H9 (cell line): ENCODE results near the gene NANOS2. TPM values are rescaled to one million over a fixed set of nuclear protein-coding genes. Genes with fewer than 3 reads are reported as not detected.

Source experiments
- DNase-seq: peaks from one replicate; pipeline ENCODE4 v3.0.0-alpha.2; 2017
- H2AFZ ChIP-seq: one replicate; pipeline ENCODE4 v1.6.1; 2013; ENCODE audit warnings: mild to moderate bottlenecking, low read length, control low read depth, moderate library complexity
- H2AK5ac ChIP-seq: 2 replicates; pipeline ENCODE4 v1.6.1; 2013; ENCODE audit warnings: low read length, control low read depth, mixed read lengths; ENCODE audit not compliant: insufficient read length
- H2BK120ac ChIP-seq: one replicate; pipeline ENCODE4 v1.6.1; 2013; ENCODE audit warnings: low read depth, mild to moderate bottlenecking, low read length, control low read depth, inconsistent platforms; ENCODE audit not compliant: poor library complexity, severe bottlenecking
- H2BK12ac ChIP-seq: 2 replicates; pipeline ENCODE4 v1.6.1; 2013; ENCODE audit warnings: low read length, control low read depth, mixed read lengths, low read depth; ENCODE audit not compliant: insufficient read length
- H2BK15ac ChIP-seq: 2 replicates; pipeline ENCODE4 v1.6.1; 2013; ENCODE audit warnings: low read depth, low read length, control low read depth
- H2BK20ac ChIP-seq: one replicate; pipeline ENCODE4 v1.6.1; 2013; ENCODE audit warnings: low read depth, mild to moderate bottlenecking, low read length, control low read depth, inconsistent platforms; ENCODE audit not compliant: poor library complexity, severe bottlenecking
- H2BK5ac ChIP-seq: 2 replicates; pipeline ENCODE4 v1.6.1; 2013; ENCODE audit warnings: low read length, control low read depth, mixed read lengths; ENCODE audit not compliant: insufficient read length
- H3K14ac ChIP-seq: 2 replicates; pipeline ENCODE4 v1.6.1; 2013; ENCODE audit warnings: low read length, control low read depth; ENCODE audit not compliant: insufficient read depth
- H3K18ac ChIP-seq: 2 replicates; pipeline ENCODE4 v1.6.1; 2013; ENCODE audit warnings: low read depth, mild to moderate bottlenecking, mixed read lengths, low read length, control low read depth; ENCODE audit not compliant: insufficient read length
- H3K23ac ChIP-seq: 2 replicates; pipeline ENCODE4 v1.6.1; 2013; ENCODE audit warnings: low read length, control low read depth, mixed read lengths, low read depth; ENCODE audit not compliant: insufficient read length
- H3K23me2 ChIP-seq: 2 replicates; pipeline ENCODE4 v1.6.1; 2013; ENCODE audit warnings: low read depth, mild to moderate bottlenecking, mixed read lengths, low read length, control low read depth; ENCODE audit not compliant: insufficient read length, poor library complexity, severe bottlenecking
- H3K27ac ChIP-seq: 2 replicates; pipeline ENCODE4 v1.5.1; 2013; ENCODE audit warnings: low read length, control low read depth, mixed read lengths, low read depth; ENCODE audit not compliant: insufficient read length
- H3K27me3 ChIP-seq: 2 replicates; pipeline ENCODE4 v1.6.1; 2013; ENCODE audit warnings: low read length, control low read depth, inconsistent platforms; ENCODE audit not compliant: insufficient read depth
- H3K4ac ChIP-seq: 2 replicates; pipeline ENCODE4 v1.6.1; 2013; ENCODE audit warnings: low read depth, mild to moderate bottlenecking, control low read depth, inconsistent platforms, low read length, moderate library complexity
- H3K4me1 ChIP-seq: 2 replicates; pipeline ENCODE4 v1.6.1; 2013; ENCODE audit warnings: low read length, control low read depth, inconsistent platforms; ENCODE audit not compliant: insufficient read depth
- H3K4me2 ChIP-seq: 2 replicates; pipeline ENCODE4 v1.6.1; 2013; ENCODE audit warnings: low read length, control low read depth, mixed read lengths; ENCODE audit not compliant: insufficient read length, insufficient read depth
- H3K56ac ChIP-seq: 2 replicates; pipeline ENCODE4 v1.6.1; 2013; ENCODE audit warnings: low read depth, mild to moderate bottlenecking, mixed read lengths, low read length, control low read depth; ENCODE audit not compliant: insufficient read length
- H3K79me1 ChIP-seq: 2 replicates; pipeline ENCODE4 v1.6.1; 2013; ENCODE audit warnings: low read depth, mild to moderate bottlenecking, moderate library complexity, low read length, control low read depth, inconsistent platforms; ENCODE audit not compliant: insufficient read depth, poor library complexity, severe bottlenecking
- H3K79me2 ChIP-seq: 2 replicates; pipeline ENCODE4 v1.6.1; 2013; ENCODE audit warnings: low read length, control low read depth, inconsistent platforms; ENCODE audit not compliant: insufficient read depth
- H3K9ac ChIP-seq: 2 replicates; pipeline ENCODE4 v1.6.1; 2013; ENCODE audit warnings: low read length, control low read depth, mixed read lengths; ENCODE audit not compliant: insufficient read length; ENCODE audit errors: extremely low read depth
- H3K9me3 ChIP-seq: one replicate; pipeline ENCODE4 v1.6.1; 2013; ENCODE audit warnings: low read depth, low read length, inconsistent platforms; ENCODE audit not compliant: control insufficient read depth
- H3T11ph ChIP-seq: one replicate; pipeline ENCODE4 v1.6.1; 2013; ENCODE audit warnings: mild to moderate bottlenecking, low read length, control low read depth, inconsistent platforms
- H4K20me1 ChIP-seq: one replicate; pipeline ENCODE4 v1.6.1; 2013; ENCODE audit not compliant: control insufficient read depth, insufficient read length, insufficient read depth
- H4K5ac ChIP-seq: 2 replicates; pipeline ENCODE4 v1.6.1; 2013; ENCODE audit warnings: low read depth, mild to moderate bottlenecking, mixed read lengths, low read length, control low read depth; ENCODE audit not compliant: insufficient read length
- H4K8ac ChIP-seq: replicated peaks from 2 replicates; pipeline ENCODE4 v1.6.1; 2013; ENCODE audit warnings: low read length, control low read depth, mixed read lengths, low read depth; ENCODE audit not compliant: insufficient read length
- H4K91ac ChIP-seq: 2 replicates; pipeline ENCODE4 v1.6.1; 2013; ENCODE audit warnings: low read depth, mild to moderate bottlenecking, moderate library complexity, mixed read lengths, low read length, control low read depth; ENCODE audit not compliant: insufficient read length
- H3K27ac Mint-ChIP-seq, 3 experiments: 2 replicates in 2 of 3; 3 replicates in 1 of 3; pipeline ENCODE4 v1.8.0; 2020 to 2021; ENCODE audit warnings: mixed read lengths in 3 of 3, mild to moderate bottlenecking in 1 of 3, moderate library complexity in 1 of 3
- H3K27me3 Mint-ChIP-seq: 2 replicates; pipeline ENCODE4 v1.8.0; 2021; ENCODE audit warnings: low read depth, mild to moderate bottlenecking, moderate library complexity, mixed read lengths
- H3K36me3 Mint-ChIP-seq, 3 experiments: 2 replicates in 2 of 3; 3 replicates in 1 of 3; pipeline ENCODE4 v1.8.0; 2020 to 2021; ENCODE audit warnings: low read depth in 3 of 3, mixed read lengths in 3 of 3; ENCODE audit not compliant: insufficient read depth in 1 of 3
- H3K4me1 Mint-ChIP-seq, 2 experiments: 2 replicates each; pipeline ENCODE4 v1.8.0; 2020; ENCODE audit warnings: mixed read lengths in 2 of 2
- H3K4me3 Mint-ChIP-seq, 2 experiments: 2 replicates in 1 of 2; 3 replicates in 1 of 2; pipeline ENCODE4 v1.8.0; 2020 to 2021; ENCODE audit warnings: mild to moderate bottlenecking in 2 of 2, mixed read lengths in 2 of 2, moderate library complexity in 1 of 2
- H3K9me3 Mint-ChIP-seq, 2 experiments: 2 replicates in 1 of 2; 3 replicates in 1 of 2; pipeline ENCODE4 v1.8.0; 2020; ENCODE audit warnings: mild to moderate bottlenecking in 2 of 2, mixed read lengths in 2 of 2, moderate library complexity in 1 of 2
- CTCF ChIP-seq: fragments of 200-600 bp; sonication (generic); conservative IDR thresholded peaks from 3 replicates; pipeline ENCODE4 v1.8.0; 2021; ENCODE audit warnings: antibody characterized with exemption, mild to moderate bottlenecking
- WGBS: extraction: QIAGEN DNeasy Blood & Tissue Kit; methylation state at CpG from one replicate; pipeline ENCODE4 v1.1.7; 2013; ENCODE audit warnings: missing lambda C conversion rate, low lambda C conversion rate, mixed read lengths; ENCODE audit not compliant: insufficient read length; ENCODE audit errors: extremely low coverage; 5-methylcytosine and 5-hydroxymethylcytosine counted together
- total RNA-seq: library from RNA; stranded (reverse); gene quantifications from 2 replicates; pipeline ENCODE4 v1.2.1, GENCODE V29; 2021

Gene NANOS2
- total RNA-seq, 1 experiment from 2014 or later: not detected

GRCh38 chr19:45873219-45873772 lies 41.3 kb downstream of the NANOS2 start:
- H3K9me3 ChIP-seq: no peaks in the 10 kb centered on the region
- H3K9ac ChIP-seq: no peak overlapping the region
- no peak overlapping the region for H3K14ac ChIP-seq
- no peak for TF ChIP-seq CTCF
- no CpG with 5 or more reads among the region's 7 CpGs for WGBS
- no peak overlapping the region for H2BK12ac ChIP-seq
- no peak overlapping the region for H2BK120ac ChIP-seq
- H3K9me3 Mint-ChIP-seq: no peaks in the 10 kb centered on the region
- no peak overlapping the region for H3K27ac Mint-ChIP-seq
- H3K4ac ChIP-seq: no peak overlapping the region
- H3K4me1 Mint-ChIP-seq: peaks cover 19 to 30% of the 10 kb centered on the region in 2 experiments
- peak overlapping the region in 1 of 2 experiments; percentile 4; a peak in 1 of 5 replicates for H3K4me3 Mint-ChIP-seq
- no peak overlapping the region for H3T11ph ChIP-seq
- peaks cover 2% of the 10 kb centered on the region; the same call in 1 of the 2 replicates for H3K79me2 ChIP-seq
- no peak overlapping the region for H2AFZ ChIP-seq
- H2BK20ac ChIP-seq: no peak overlapping the region
- no peak overlapping the region for H4K5ac ChIP-seq
- no peak overlapping the region for H4K8ac ChIP-seq
- H3K27ac ChIP-seq: no peak overlapping the region
- H3K18ac ChIP-seq: no peak overlapping the region
- H3K27me3 ChIP-seq: no peaks in the 10 kb centered on the region
- no peak overlapping the region for H2BK5ac ChIP-seq
- no peak for DNase-seq
- H4K20me1 ChIP-seq: peaks cover 3% of the 10 kb centered on the region
- H3K23ac ChIP-seq: no peak overlapping the region
- no peaks in the 10 kb centered on the region for H3K79me1 ChIP-seq
- no peak overlapping the region for H3K56ac ChIP-seq
- H3K4me2 ChIP-seq: no peak overlapping the region
- H3K36me3 Mint-ChIP-seq: peaks cover 8 to 26% (median 20%) of the 10 kb centered on the region in 3 experiments; a peak in 6 of 7 replicates
- no peaks in the 10 kb centered on the region; the same call in 1 of the 2 replicates for H3K27me3 Mint-ChIP-seq
- peaks cover 3% of the 10 kb centered on the region for H3K23me2 ChIP-seq
- no peak overlapping the region for H4K91ac ChIP-seq
- H2AK5ac ChIP-seq: no peak overlapping the region
- no peak overlapping the region for H2BK15ac ChIP-seq
- H3K4me1 ChIP-seq: no peaks in the 10 kb centered on the region
